Measurements from ENCODE around the gene STK35. TPM values are rescaled to one million over a fixed set of nuclear protein-coding genes. Genes with fewer than 3 reads are reported as not detected.

STK35 gene
- total RNA-seq, 2 donors from 2014 or later, result 21.9 to 23.8 TPM

DNA sequence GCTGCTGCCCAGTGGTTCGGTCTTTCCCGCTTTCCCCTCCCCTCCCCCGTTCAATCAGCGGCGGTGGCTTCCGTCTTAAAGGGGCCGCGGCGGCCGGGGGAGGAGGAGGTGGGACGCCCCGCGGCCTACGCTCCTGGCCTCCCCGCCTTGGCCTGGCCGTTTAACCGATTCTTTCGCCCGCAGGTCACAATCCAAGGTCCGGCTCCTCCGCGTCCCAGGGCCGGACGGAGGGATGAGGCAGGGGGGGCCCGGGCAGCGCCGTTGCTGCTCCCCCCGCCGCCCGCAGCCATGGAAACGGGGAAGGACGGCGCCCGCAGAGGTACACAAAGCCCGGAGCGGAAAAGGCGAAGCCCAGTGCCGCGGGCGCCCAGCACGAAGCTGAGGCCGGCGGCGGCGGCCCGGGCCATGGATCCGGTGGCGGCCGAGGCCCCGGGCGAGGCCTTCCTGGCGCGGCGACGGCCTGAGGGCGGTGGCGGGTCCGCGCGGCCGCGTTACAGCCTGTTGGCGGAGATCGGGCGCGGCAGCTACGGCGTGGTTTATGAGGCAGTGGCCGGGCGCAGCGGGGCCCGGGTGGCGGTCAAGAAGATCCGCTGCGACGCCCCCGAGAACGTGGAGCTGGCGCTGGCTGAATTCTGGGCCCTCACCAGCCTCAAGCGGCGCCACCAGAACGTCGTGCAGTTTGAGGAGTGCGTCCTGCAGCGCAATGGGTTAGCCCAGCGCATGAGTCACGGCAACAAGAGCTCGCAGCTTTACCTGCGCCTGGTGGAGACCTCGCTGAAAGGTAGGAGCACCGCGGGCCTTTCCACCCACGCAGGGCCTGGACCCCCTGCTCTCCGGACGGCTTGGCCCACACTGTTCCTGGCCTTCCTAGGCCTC is 1.2 kb downstream of the STK35 start:
- DNase-seq (peak; percentile 78 to 88), ATAC-seq (peak; percentile 78)
- intact Hi-C loops (cut with DNase I, micrococcal nuclease), result no loop called here

GRCh38 chr20:2103461-2104153 is 2.0 kb downstream of the STK35 start:
- no peak for DNase-seq

GRCh38 chr20:2104236-2104635 is 2.6 kb downstream of the STK35 start:
- ATAC-seq, result no peak
- intact Hi-C loops (cut with DNase I, micrococcal nuclease), result no loop called here

More at GRCh38 chr20:2103461-2104153, 2.0 kb downstream of the STK35 start:
- intact Hi-C loops (cut with DNase I, micrococcal nuclease), result no loop called here
- peak; percentile 9 for ATAC-seq

GRCh38 chr20:2108498-2108897 is 6.9 kb downstream of the STK35 start:
- no peak for ATAC-seq
- DNase-seq, result no peak
- intact Hi-C loops (cut with DNase I, micrococcal nuclease), result no loop called here

More at GRCh38 chr20:2104236-2104635, 2.6 kb downstream of the STK35 start:
- DNase-seq, result no peak

- ATAC-seq (peak; percentile 17), DNase-seq (no peak)
- intact Hi-C loops (cut with DNase I, micrococcal nuclease), result no loop called here
These were observed 7.4 kb downstream of the STK35 start for GRCh38 chr20:2108987-2109386.

DNA sequence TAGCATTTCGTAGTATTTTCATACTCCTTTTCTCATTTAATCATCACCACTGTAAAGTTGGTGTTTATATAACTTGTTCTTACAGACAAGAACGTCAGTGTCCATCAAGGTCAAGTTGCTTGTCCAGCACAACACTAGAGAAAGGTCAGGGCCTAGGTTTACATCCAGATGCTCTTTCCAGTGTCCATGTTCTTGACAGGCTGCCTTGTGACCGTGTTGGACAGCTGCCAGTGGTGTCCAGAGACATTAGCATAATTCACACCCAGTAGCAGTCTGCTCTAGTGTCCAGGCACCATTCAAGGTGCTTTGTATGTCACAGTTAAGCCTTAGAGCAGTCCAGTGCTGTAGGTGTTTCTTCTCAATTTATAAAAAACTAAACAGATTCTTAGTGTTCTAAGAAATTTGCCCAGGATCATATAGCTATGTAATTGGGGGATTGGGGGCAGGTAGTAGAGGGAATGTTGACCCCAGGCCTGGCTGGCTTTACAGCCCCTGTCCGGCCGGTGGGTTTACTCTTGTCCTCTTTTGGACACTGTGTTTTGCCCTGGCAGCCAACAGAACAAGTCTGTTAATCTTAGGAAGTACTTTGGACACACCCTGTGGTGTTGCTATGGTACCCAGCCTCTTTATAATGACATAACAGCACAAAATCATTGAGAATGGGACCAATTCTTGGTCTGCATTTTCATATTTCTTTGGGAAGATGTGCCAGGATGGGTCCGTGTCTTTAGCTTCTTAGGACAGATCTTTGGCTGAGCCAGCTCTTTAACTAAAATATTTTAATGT is 8.0 kb downstream of the STK35 start:
- intact Hi-C loops (cut with DNase I, micrococcal nuclease), result no loop called here
- DNase-seq (peak; percentile 38 to 61), ATAC-seq (peak; percentile 68)

DNA sequence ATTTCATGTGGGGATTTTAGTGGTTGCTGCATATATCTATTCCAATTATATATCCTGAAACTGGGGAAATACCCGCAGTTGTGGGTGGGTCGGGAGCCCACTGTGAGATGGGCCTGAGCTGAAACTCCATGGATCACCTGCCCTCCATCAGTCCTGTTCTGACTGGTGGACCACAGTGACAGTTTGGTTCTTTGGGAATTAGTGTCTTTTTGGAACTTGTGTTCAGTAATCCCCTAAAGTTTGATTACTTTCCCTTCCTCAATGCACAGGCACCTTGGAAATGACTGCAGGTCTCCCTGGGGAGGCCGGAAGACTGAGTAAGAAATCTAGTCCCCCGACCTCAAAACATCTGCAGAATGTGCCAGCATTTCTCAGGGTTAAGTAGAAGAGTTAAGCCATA is 11.3 kb downstream of the STK35 start:
- ATAC-seq, result no peak
- no peak for DNase-seq
- intact Hi-C loops (cut with DNase I, micrococcal nuclease), result no loop called here

DNA sequence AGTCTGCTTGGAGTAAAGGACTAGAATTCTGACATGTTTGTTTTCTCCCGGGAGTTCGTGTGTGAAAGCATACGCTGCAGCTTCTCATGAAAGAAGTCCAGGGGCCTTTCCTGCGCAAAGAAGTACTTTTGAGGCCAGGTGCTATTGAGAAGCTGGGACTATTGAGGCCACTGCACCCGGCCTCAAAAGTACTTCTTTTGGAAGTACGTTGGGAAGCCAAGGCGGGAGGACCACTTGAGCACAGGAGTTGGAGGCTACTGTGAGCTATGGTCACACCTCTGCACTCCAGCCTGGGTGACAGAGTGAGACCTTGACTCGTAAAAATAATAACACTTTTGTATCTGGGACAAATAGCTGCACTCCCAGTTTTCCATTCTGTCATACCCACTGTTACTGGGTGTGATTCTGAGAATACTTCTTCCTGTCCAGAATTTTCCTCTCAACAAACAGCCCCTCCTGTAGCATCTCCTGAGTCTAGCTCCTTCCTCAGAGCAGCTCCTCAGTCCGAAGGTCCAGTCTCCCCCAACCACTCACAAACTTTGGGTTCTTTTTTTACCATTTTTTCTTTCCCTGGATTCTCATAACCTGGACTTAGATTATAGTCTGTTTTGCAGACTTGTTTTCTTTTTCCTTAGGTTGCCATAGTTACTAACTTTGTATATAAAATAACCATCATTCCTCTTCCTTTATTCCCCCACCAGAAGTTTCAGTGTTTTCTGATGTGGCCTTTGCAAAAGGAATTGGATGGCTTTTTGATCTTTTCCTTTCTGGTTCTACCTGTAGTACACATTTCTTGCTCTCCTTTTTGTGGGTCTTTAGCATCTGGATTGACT is 12.7 kb downstream of the STK35 start:
- intact Hi-C loops (cut with DNase I, micrococcal nuclease), result no loop called here
- ATAC-seq, result no peak
- no peak for DNase-seq

- intact Hi-C loops (cut with DNase I, micrococcal nuclease), result no loop called here
- DNase-seq (peak in 1 of 2 donors; percentile 38), ATAC-seq (peak; percentile 18)
These were observed 13.5 kb downstream of the STK35 start for GRCh38 chr20:2114990-2115681.

DNA sequence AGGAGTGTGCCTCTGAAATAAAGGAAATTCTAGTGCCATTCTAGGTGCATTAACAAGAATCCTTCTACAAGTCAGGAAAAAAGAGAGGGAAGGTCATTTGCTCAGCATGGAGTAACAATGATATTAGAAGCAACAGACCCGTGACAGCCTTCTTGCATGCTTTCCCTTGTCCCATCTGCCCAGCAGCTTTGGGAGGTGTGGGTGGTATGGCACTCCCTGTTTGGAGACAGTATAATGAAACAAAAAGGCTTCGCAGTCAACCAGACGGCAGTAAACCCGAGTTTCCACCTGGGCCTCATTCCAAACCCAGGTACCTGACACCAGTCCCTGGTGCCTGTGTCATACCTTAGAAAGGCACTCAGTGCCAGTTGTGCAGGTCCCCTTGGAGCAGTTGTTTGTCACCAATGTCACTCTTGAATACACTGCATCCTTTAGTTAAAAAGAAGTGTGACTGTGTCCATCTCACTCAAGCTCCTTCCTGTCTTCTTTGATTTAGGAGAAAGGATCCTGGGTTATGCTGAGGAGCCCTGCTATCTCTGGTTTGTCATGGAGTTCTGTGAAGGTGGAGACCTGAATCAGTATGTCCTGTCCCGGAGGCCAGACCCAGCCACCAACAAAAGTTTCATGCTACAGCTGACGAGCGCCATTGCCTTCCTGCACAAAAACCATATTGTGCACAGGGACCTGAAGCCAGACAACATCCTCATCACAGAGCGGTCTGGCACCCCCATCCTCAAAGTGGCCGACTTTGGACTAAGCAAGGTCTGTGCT is 14.7 kb downstream of the STK35 start:
- intact Hi-C loops (cut with DNase I, micrococcal nuclease), result no loop called here
- ATAC-seq (no peak), DNase-seq (no peak)

GRCh38 chr20:2118783-2119182 is 17.2 kb downstream of the STK35 start:
- intact Hi-C loops (cut with DNase I, micrococcal nuclease), result no loop called here
- DNase-seq (no peak), ATAC-seq (no peak)

- ATAC-seq (no peak), DNase-seq (peak in 1 of 2 donors; percentile 30)
- intact Hi-C loops (cut with DNase I, micrococcal nuclease), result no loop called here
These were observed 21.3 kb downstream of the STK35 start for GRCh38 chr20:2122936-2123335.

- intact Hi-C loops (cut with DNase I, micrococcal nuclease), result no loop called here
- DNase-seq, result no peak
- ATAC-seq, result no peak
These were observed 22.1 kb downstream of the STK35 start for GRCh38 chr20:2123720-2124119.

GRCh38 chr20:2124564-2125213 is 23.1 kb downstream of the STK35 start:
- ATAC-seq (no peak), DNase-seq (no peak)
- intact Hi-C loops (cut with DNase I, micrococcal nuclease), result no loop called here

GRCh38 chr20:2125474-2126112 is 24.0 kb downstream of the STK35 start:
- no peak for DNase-seq
- intact Hi-C loops (cut with DNase I, micrococcal nuclease), result no loop called here
- no peak for ATAC-seq

GRCh38 chr20:2127238-2127637 is 25.6 kb downstream of the STK35 start:
- ATAC-seq (no peak), DNase-seq (no peak)
- intact Hi-C loops (cut with DNase I, micrococcal nuclease), result no loop called here
